Measurements from ENCODE around the gene BABAM2.

DNA sequence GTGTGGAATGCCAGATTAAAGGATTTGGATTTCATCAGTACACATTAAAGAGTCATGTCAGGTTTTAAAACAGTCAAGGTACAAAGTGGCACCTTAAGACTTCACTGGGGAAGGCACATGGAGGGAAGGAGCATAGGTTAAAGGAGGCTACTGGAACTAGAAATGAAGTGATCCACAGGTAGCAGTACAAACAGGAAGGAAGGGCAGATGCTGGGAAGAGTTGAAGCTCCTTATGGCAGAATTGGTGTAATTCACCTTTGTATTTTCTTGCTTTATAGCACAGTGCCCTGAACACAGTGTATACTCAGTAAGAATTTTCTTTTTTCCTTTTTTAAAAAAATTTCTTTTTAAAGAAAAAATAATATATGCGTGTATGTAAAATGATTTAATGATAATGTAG lies 177.1 kb downstream of the BABAM2 start:
- TF ChIP-seq, protein P1, sequence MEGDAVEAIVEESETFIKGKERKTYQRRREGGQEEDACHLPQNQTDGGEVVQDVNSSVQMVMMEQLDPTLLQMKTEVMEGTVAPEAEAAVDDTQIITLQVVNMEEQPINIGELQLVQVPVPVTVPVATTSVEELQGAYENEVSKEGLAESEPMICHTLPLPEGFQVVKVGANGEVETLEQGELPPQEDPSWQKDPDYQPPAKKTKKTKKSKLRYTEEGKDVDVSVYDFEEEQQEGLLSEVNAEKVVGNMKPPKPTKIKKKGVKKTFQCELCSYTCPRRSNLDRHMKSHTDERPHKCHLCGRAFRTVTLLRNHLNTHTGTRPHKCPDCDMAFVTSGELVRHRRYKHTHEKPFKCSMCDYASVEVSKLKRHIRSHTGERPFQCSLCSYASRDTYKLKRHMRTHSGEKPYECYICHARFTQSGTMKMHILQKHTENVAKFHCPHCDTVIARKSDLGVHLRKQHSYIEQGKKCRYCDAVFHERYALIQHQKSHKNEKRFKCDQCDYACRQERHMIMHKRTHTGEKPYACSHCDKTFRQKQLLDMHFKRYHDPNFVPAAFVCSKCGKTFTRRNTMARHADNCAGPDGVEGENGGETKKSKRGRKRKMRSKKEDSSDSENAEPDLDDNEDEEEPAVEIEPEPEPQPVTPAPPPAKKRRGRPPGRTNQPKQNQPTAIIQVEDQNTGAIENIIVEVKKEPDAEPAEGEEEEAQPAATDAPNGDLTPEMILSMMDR (IDR thresholded peaks at IDR 0.05), result no peak
- TF ChIP-seq POLR2A (IDR thresholded peaks at IDR 0.05), result no peak

All from thyroid gland (tissue), 4 donors.